GM12892 (cell line): ENCODE measurements around the gene OR6M1.

Experiments used
- POLR2AphosphoS5 ChIP-seq: IDR thresholded peaks from 2 replicates; pipeline ENCODE4 v1.6.1; 2011; ENCODE audit warnings: low read depth, low read length, control low read depth
- TAF1 ChIP-seq: IDR thresholded peaks from 2 replicates; pipeline ENCODE4 v1.6.1; 2011; ENCODE audit warnings: low read depth, mild to moderate bottlenecking, control low read depth, low read length, borderline replicate concordance

DNA sequence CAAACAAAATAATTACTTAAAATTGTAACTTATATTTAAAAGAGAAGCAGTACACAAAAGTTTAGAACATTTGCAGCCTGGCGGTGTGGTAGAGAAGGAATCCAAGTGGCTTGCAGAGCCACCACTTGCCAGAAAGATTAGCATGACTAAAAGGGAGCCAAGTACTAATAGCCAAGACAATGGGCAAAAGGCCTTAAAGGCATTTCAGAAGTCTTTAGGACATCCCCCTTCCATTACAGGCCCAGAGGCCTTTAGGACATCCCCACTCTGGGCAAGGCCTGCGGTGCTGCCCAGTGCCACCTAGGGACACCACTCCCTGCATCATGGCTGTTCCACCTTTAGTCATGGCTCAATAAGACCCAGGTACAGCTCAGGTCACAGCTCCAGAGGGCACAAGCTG, 46.9 kb upstream of the OR6M1 start:
- no peak for TF ChIP-seq POLR2AphosphoS5
- TF ChIP-seq TAF1, result no peak
